H9 (cell line): ENCODE measurements around the gene CLEC2L. TPM values are rescaled to one million over a fixed set of nuclear protein-coding genes. Genes with fewer than 3 reads are reported as not detected.

Source experiments
- DNase-seq: peaks from one replicate; pipeline ENCODE4 v3.0.0-alpha.2; 2017
- H2AFZ ChIP-seq: one replicate; pipeline ENCODE4 v1.6.1; 2013; ENCODE audit warnings: mild to moderate bottlenecking, low read length, control low read depth, moderate library complexity
- H2AK5ac ChIP-seq: 2 replicates; pipeline ENCODE4 v1.6.1; 2013; ENCODE audit warnings: low read length, control low read depth, mixed read lengths; ENCODE audit not compliant: insufficient read length
- H2BK120ac ChIP-seq: one replicate; pipeline ENCODE4 v1.6.1; 2013; ENCODE audit warnings: low read depth, mild to moderate bottlenecking, low read length, control low read depth, inconsistent platforms; ENCODE audit not compliant: poor library complexity, severe bottlenecking
- H2BK12ac ChIP-seq: 2 replicates; pipeline ENCODE4 v1.6.1; 2013; ENCODE audit warnings: low read length, control low read depth, mixed read lengths, low read depth; ENCODE audit not compliant: insufficient read length
- H2BK15ac ChIP-seq: 2 replicates; pipeline ENCODE4 v1.6.1; 2013; ENCODE audit warnings: low read depth, low read length, control low read depth
- H2BK20ac ChIP-seq: one replicate; pipeline ENCODE4 v1.6.1; 2013; ENCODE audit warnings: low read depth, mild to moderate bottlenecking, low read length, control low read depth, inconsistent platforms; ENCODE audit not compliant: poor library complexity, severe bottlenecking
- H2BK5ac ChIP-seq: 2 replicates; pipeline ENCODE4 v1.6.1; 2013; ENCODE audit warnings: low read length, control low read depth, mixed read lengths; ENCODE audit not compliant: insufficient read length
- H3K14ac ChIP-seq: 2 replicates; pipeline ENCODE4 v1.6.1; 2013; ENCODE audit warnings: low read length, control low read depth; ENCODE audit not compliant: insufficient read depth
- H3K18ac ChIP-seq: 2 replicates; pipeline ENCODE4 v1.6.1; 2013; ENCODE audit warnings: low read depth, mild to moderate bottlenecking, mixed read lengths, low read length, control low read depth; ENCODE audit not compliant: insufficient read length
- H3K23ac ChIP-seq: 2 replicates; pipeline ENCODE4 v1.6.1; 2013; ENCODE audit warnings: low read length, control low read depth, mixed read lengths, low read depth; ENCODE audit not compliant: insufficient read length
- H3K23me2 ChIP-seq: 2 replicates; pipeline ENCODE4 v1.6.1; 2013; ENCODE audit warnings: low read depth, mild to moderate bottlenecking, mixed read lengths, low read length, control low read depth; ENCODE audit not compliant: insufficient read length, poor library complexity, severe bottlenecking
- H3K27ac ChIP-seq: 2 replicates; pipeline ENCODE4 v1.5.1; 2013; ENCODE audit warnings: low read length, control low read depth, mixed read lengths, low read depth; ENCODE audit not compliant: insufficient read length
- H3K27me3 ChIP-seq: 2 replicates; pipeline ENCODE4 v1.6.1; 2013; ENCODE audit warnings: low read length, control low read depth, inconsistent platforms; ENCODE audit not compliant: insufficient read depth
- H3K4ac ChIP-seq: 2 replicates; pipeline ENCODE4 v1.6.1; 2013; ENCODE audit warnings: low read depth, mild to moderate bottlenecking, control low read depth, inconsistent platforms, low read length, moderate library complexity
- H3K4me1 ChIP-seq: 2 replicates; pipeline ENCODE4 v1.6.1; 2013; ENCODE audit warnings: low read length, control low read depth, inconsistent platforms; ENCODE audit not compliant: insufficient read depth
- H3K4me2 ChIP-seq: 2 replicates; pipeline ENCODE4 v1.6.1; 2013; ENCODE audit warnings: low read length, control low read depth, mixed read lengths; ENCODE audit not compliant: insufficient read length, insufficient read depth
- H3K56ac ChIP-seq: 2 replicates; pipeline ENCODE4 v1.6.1; 2013; ENCODE audit warnings: low read depth, mild to moderate bottlenecking, mixed read lengths, low read length, control low read depth; ENCODE audit not compliant: insufficient read length
- H3K79me1 ChIP-seq: 2 replicates; pipeline ENCODE4 v1.6.1; 2013; ENCODE audit warnings: low read depth, mild to moderate bottlenecking, moderate library complexity, low read length, control low read depth, inconsistent platforms; ENCODE audit not compliant: insufficient read depth, poor library complexity, severe bottlenecking
- H3K79me2 ChIP-seq: 2 replicates; pipeline ENCODE4 v1.6.1; 2013; ENCODE audit warnings: low read length, control low read depth, inconsistent platforms; ENCODE audit not compliant: insufficient read depth
- H3K9ac ChIP-seq: 2 replicates; pipeline ENCODE4 v1.6.1; 2013; ENCODE audit warnings: low read length, control low read depth, mixed read lengths; ENCODE audit not compliant: insufficient read length; ENCODE audit errors: extremely low read depth
- H3K9me3 ChIP-seq: one replicate; pipeline ENCODE4 v1.6.1; 2013; ENCODE audit warnings: low read depth, low read length, inconsistent platforms; ENCODE audit not compliant: control insufficient read depth
- H3T11ph ChIP-seq: one replicate; pipeline ENCODE4 v1.6.1; 2013; ENCODE audit warnings: mild to moderate bottlenecking, low read length, control low read depth, inconsistent platforms
- H4K20me1 ChIP-seq: one replicate; pipeline ENCODE4 v1.6.1; 2013; ENCODE audit not compliant: control insufficient read depth, insufficient read length, insufficient read depth
- H4K5ac ChIP-seq: 2 replicates; pipeline ENCODE4 v1.6.1; 2013; ENCODE audit warnings: low read depth, mild to moderate bottlenecking, mixed read lengths, low read length, control low read depth; ENCODE audit not compliant: insufficient read length
- H4K8ac ChIP-seq: replicated peaks from 2 replicates; pipeline ENCODE4 v1.6.1; 2013; ENCODE audit warnings: low read length, control low read depth, mixed read lengths, low read depth; ENCODE audit not compliant: insufficient read length
- H4K91ac ChIP-seq: 2 replicates; pipeline ENCODE4 v1.6.1; 2013; ENCODE audit warnings: low read depth, mild to moderate bottlenecking, moderate library complexity, mixed read lengths, low read length, control low read depth; ENCODE audit not compliant: insufficient read length
- H3K27ac Mint-ChIP-seq, 3 experiments: 2 replicates in 2 of 3; 3 replicates in 1 of 3; pipeline ENCODE4 v1.8.0; 2020 to 2021; ENCODE audit warnings: mixed read lengths in 3 of 3, mild to moderate bottlenecking in 1 of 3, moderate library complexity in 1 of 3
- H3K27me3 Mint-ChIP-seq: 2 replicates; pipeline ENCODE4 v1.8.0; 2021; ENCODE audit warnings: low read depth, mild to moderate bottlenecking, moderate library complexity, mixed read lengths
- H3K36me3 Mint-ChIP-seq, 3 experiments: 2 replicates in 2 of 3; 3 replicates in 1 of 3; pipeline ENCODE4 v1.8.0; 2020 to 2021; ENCODE audit warnings: low read depth in 3 of 3, mixed read lengths in 3 of 3; ENCODE audit not compliant: insufficient read depth in 1 of 3
- H3K4me1 Mint-ChIP-seq, 2 experiments: 2 replicates each; pipeline ENCODE4 v1.8.0; 2020; ENCODE audit warnings: mixed read lengths in 2 of 2
- H3K4me3 Mint-ChIP-seq, 2 experiments: 2 replicates in 1 of 2; 3 replicates in 1 of 2; pipeline ENCODE4 v1.8.0; 2020 to 2021; ENCODE audit warnings: mild to moderate bottlenecking in 2 of 2, mixed read lengths in 2 of 2, moderate library complexity in 1 of 2
- H3K9me3 Mint-ChIP-seq, 2 experiments: 2 replicates in 1 of 2; 3 replicates in 1 of 2; pipeline ENCODE4 v1.8.0; 2020; ENCODE audit warnings: mild to moderate bottlenecking in 2 of 2, mixed read lengths in 2 of 2, moderate library complexity in 1 of 2
- WGBS: extraction: QIAGEN DNeasy Blood & Tissue Kit; methylation state at CpG from one replicate; pipeline ENCODE4 v1.1.7; 2013; ENCODE audit warnings: missing lambda C conversion rate, low lambda C conversion rate, mixed read lengths; ENCODE audit not compliant: insufficient read length; ENCODE audit errors: extremely low coverage; 5-methylcytosine and 5-hydroxymethylcytosine counted together
- total RNA-seq: library from RNA; stranded (reverse); gene quantifications from 2 replicates; pipeline ENCODE4 v1.2.1, GENCODE V29; 2021
- TF ChIP-seq, protein P1 (sequence below): fragments of 200-600 bp; sonication (generic); conservative IDR thresholded peaks from 3 replicates; pipeline ENCODE4 v1.8.0; 2021; ENCODE audit warnings: antibody characterized with exemption, mild to moderate bottlenecking

Gene CLEC2L
- total RNA-seq, 1 experiment from 2014 or later, result 0.74 TPM

DNA sequence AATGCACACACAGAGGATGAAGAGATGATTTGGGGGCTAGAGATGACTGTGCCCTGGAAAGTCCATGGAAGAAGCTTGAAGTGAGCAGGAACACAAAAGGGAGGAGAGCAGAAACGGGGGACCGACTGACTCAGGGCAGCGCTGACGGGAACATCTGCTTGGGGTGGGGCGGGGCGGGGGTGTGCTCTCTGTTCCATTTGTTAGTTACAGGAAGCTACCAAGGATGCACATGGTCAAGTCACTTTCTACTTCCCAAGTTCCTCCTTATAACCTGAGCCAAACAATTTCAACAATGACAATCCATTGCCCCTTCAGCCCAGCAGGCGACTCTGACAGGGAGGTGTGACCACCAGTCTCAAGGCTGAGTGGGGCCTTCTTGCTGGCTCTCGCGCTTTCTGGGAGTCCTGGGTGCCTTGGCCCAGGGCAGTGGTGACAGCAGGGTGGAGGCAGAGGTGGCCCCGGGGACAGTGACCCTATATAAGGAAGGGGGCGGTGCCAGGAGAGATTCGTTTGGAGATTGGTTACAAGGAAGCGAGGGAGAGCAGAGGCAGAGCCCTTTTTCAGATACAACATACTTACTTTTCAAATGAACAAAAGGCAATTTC, 39.6 kb downstream of the CLEC2L start:
- Histone ChIP-seq H4K91ac (no peak overlapping the region), H3K23me2 (no peaks in the 10 kb centered on the region), H3T11ph (no peak overlapping the region), H3K79me2 (no peaks in the 10 kb centered on the region), H3K79me1 (no peaks in the 10 kb centered on the region), H2BK120ac (no peak overlapping the region), H2BK15ac (no peak overlapping the region), H2AFZ (no peak overlapping the region), H2BK5ac (no peak overlapping the region), H3K4me2 (no peak overlapping the region), H3K27ac (no peak overlapping the region), H3K23ac (no peak overlapping the region), H4K8ac (no peak overlapping the region), H3K14ac (no peak overlapping the region), H2BK20ac (no peak overlapping the region), H4K20me1 (no peaks in the 10 kb centered on the region), H3K9ac (no peak overlapping the region), H3K4me1 (no peaks in the 10 kb centered on the region), H3K9me3 (no peaks in the 10 kb centered on the region), H3K4ac (no peak overlapping the region), H3K27me3 (no peaks in the 10 kb centered on the region), H3K56ac (no peak overlapping the region), H4K5ac (no peak overlapping the region), H2BK12ac (no peak overlapping the region), H3K18ac (no peak overlapping the region), H2AK5ac (no peak overlapping the region)
- Mint-ChIP-seq H3K4me1 (peaks cover 31 to 37% of the 10 kb centered on the region in 2 experiments), H3K27me3 (peaks cover 2% of the 10 kb centered on the region; the same call in 1 of the 2 replicates), H3K27ac (no peak overlapping the region; a peak in 1 of 7 replicates), H3K4me3 (no peak overlapping the region; a peak in 1 of 5 replicates), H3K9me3 (no peaks in the 10 kb centered on the region), H3K36me3 (peaks cover 0 to 8% (median 0%) of the 10 kb centered on the region in 3 experiments; a peak in 3 of 7 replicates)
- DNase-seq, result no peak
- TF ChIP-seq, protein P1, sequence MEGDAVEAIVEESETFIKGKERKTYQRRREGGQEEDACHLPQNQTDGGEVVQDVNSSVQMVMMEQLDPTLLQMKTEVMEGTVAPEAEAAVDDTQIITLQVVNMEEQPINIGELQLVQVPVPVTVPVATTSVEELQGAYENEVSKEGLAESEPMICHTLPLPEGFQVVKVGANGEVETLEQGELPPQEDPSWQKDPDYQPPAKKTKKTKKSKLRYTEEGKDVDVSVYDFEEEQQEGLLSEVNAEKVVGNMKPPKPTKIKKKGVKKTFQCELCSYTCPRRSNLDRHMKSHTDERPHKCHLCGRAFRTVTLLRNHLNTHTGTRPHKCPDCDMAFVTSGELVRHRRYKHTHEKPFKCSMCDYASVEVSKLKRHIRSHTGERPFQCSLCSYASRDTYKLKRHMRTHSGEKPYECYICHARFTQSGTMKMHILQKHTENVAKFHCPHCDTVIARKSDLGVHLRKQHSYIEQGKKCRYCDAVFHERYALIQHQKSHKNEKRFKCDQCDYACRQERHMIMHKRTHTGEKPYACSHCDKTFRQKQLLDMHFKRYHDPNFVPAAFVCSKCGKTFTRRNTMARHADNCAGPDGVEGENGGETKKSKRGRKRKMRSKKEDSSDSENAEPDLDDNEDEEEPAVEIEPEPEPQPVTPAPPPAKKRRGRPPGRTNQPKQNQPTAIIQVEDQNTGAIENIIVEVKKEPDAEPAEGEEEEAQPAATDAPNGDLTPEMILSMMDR, result no peak
- WGBS, result no CpG with 5 or more reads among the region's 13 CpGs
